Hindlimb muscle (tissue), 1 donor: ENCODE results near the gene S100A4. TPM values are rescaled to one million over a fixed set of nuclear protein-coding genes. Genes with fewer than 3 reads are reported as not detected.
"Not testable (repeated sequence)": the region's sequence is repeated elsewhere in the genome, so short reads cannot be mapped to it uniquely, and the experiment has no call there.

Experiments used
- DNase-seq: peaks from one replicate; pipeline ENCODE4 v3.0.0-alpha.2; 2013
- polyA plus RNA-seq: library from polyadenylated mRNA; unstranded; fragments of 120-200 nt; gene quantifications from one replicate; pipeline ENCODE4 v1.2.1, GENCODE V29; 2013; ENCODE audit not compliant: insufficient read length

S100A4 gene
- polyA plus RNA-seq: 193 TPM

DNA sequence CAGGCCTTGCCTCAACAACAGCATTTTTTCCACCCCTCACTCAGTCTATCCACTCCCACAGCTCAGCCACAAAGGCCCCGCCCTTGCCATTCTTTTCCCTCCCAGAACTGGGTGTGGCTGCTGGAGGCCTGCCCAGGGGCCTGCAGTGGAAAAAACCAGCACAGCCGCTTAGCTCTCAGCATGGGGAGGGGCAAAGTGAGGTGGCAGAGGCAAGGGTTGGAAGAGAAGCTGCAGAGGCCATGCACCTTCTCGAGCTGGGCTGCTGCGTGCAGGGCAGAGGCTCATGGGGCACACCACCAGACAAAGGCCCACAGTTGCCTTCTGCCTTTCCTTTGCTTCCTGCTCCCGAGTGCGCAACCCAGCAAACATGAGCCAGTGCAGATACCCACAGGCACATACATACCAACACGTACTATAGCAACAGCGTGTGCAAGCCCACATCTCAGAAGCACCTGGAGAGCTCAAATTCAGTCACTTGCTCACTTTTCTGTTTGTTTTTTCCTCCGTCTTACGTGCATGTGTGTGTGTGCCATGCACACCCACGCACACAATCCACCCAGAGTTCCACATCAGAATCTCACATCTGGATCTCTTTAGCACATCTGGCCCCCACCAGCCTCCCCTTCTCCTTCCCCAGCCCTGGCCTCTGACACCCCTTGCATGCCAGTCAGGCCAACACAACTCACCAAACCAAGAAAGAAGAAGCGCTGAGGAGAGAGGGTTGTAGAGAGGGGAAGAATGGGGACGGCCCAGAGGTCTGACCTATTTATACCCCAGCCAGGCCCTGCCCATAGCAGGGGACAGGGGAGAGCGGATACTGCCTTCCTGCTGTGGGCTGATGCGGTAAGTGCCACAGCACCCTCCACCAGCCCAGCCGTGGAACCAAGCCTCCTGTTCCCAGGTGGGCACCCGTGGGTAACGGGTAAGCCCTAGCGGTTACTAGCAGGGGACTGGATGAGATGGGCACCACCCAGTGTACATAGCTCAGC, at the start of gene S100A4:
Gene S100A4, minus strand, starts transcription at position 740 of the 989 bp plus-strand sequence. CDS start 1,012 bp downstream, outside the sequence.
- peak; percentile 90 for DNase-seq

GRCh38 chr1:153592748-153593147, 47.1 kb upstream of the S100A4 start:
- no peak for DNase-seq

DNA sequence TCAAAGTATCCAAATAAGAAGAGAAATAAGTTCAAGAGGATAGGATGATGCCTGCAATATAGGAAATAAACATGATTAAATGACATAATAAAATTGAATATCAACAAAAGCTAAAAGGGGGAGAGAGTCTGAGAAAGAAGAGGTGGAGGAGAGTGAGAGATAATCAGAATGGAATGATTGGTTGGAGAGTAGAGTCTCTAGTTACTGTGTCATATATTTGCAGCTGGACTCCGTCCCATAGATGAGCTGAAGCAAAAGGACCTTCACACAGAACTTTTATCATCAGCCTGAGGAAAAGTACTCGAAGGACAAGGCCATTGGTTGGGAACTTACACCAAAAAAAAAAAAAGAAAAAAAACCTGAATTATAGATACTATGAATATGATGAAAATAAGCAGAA, 42.9 kb upstream of the S100A4 start:
- DNase-seq: no peak

GRCh38 chr1:153588033-153588432, 42.4 kb upstream of the S100A4 start:
- not testable (repeated sequence) for DNase-seq

DNA sequence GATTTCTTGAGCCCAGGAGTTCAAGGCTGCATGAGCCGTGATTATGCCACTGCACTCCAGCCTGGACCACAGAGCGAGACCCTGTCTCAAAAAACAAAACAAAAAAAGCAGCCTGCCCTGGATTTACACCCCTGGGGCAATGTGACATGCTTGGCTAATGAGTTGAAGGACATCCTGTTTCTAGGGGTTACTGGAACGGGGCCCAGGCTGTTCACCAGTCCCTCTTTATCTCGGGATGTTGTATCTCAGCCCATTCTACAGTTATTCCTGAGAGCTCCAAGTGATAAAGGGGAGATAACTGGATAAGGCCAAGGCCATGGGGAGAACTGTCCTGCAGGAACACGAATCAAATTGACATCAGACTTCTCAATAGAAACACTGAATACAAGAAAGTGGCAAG, 41.7 kb upstream of the S100A4 start:
- no peak for DNase-seq

- DNase-seq: no peak
Measured at GRCh38 chr1:153586347-153586746, 40.7 kb upstream of the S100A4 start.

DNA sequence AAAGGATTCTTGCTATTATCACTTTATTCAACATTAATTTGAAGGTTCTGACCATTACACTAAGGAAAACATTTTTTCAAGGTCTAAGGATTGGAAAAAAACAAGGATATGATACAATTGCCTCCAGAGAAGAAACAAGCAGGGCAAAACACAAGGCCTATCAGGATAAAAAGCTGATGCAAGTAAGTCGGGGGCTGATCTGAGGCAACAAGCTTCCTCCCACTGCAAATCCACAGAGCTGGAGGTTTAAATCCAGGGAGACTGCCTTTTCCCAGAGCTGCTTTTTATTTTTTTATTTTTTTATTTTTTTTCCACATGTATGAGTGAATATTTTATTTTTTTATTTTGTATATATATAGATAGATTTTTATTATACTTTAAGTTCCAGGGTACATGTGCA, 39.4 kb upstream of the S100A4 start:
- no peak for DNase-seq

GRCh38 chr1:153583976-153584375, 38.4 kb upstream of the S100A4 start:
- no peak for DNase-seq

GRCh38 chr1:153583514-153583913, 37.9 kb upstream of the S100A4 start:
- DNase-seq: not testable (repeated sequence)

DNA sequence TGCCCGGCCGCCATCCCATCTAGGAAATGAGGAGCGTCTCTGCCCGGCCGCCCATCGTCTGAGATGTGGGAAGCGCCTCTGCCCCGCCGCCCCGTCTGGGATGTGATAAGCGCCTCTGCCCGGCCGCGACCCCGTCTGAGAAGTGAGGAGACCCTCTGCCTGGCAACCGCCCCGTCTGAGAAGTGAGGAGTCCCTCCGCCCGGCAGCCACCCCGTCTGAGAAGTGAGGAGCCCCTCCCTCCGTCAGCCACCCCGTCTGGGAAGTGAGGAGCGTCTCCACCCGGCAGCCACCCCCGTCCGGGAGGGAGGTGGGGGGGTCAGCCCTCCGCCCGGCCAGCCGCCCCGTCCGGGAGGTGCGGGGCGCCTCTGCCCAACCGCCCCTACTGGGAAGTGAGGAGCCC, 37.2 kb upstream of the S100A4 start:
- DNase-seq: not testable (repeated sequence)

DNA sequence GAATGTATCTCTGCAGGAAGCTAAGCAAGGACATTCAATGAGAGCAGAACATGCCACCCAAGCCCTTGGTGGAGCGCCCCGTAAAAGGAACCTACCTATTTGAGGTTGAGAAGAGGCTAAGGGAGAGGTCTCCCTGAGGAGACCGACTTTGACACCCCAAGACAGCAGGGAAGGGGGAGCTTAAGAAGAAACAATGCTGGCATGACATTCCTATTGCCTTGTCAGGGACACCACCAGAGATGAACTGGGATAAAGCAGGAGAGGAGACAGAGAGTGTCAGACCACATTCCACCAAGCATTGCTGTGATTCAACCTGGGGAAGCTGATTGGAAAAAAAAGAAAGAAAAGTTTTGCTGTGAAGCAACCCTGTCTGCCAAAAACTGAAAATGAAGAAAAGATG, 33.3 kb upstream of the S100A4 start:
- no peak for DNase-seq

DNA sequence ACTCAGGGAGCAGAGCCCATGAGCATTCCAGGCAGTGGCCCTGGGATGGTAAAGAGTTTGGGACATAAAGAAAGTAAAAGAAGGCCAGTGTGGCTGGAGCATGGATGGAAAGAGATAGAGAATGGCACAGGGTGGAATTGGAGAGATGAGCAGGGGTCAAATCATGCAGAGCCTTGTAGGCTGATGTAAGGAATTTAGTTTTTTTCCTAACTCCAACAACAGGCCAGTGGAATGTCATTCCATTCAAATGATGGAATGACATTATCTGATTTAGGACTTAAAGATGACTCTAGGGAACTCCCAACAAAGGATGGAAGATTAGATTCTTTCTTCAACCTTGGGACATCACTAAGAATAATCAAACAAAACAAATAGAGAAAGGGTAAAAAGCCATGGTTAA, 32.9 kb upstream of the S100A4 start:
- no peak for DNase-seq

- DNase-seq: no peak
Measured at GRCh38 chr1:153577624-153578051, 32.0 kb upstream of the S100A4 start.

DNA sequence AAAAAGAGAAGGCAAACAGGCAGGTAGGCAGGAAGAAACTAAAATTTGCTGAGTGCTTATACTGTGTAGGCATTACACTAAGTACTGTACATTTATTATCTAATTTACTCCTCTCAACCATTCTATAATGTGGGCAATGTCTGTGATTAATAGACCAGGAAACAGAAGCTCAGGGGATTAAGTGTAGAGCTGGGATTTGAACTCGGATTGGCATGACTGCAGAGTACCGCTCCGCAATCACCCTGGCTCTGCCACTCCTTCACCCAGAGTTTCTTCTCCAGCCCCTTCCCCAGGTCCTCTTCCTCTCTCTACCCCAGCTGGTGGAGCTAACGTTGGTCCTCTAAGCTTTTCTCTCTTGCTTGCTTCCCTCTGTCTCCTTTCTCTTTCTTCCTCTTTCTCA, 31.5 kb upstream of the S100A4 start:
- DNase-seq: no peak

DNA sequence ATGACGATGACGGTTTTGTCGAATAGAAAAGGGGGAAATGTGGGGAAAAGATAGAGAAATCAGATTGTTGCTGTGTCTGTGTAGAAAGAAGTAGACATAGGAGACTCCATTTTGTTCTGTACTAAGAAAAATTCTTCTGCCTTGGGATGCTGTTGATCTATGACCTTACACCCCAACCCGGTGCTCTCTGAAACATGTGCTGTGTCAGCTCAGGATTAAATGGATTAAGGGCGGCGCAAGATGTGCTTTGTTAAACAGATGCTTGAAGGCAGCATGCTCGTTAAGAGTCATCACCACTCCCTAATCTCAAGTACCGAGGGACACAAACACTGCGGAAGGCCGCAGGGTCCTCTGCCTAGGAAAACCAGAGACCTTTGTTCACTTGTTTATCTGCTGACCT, 29.9 kb upstream of the S100A4 start:
- DNase-seq: not testable (repeated sequence)

- DNase-seq: not testable (repeated sequence)
Measured at GRCh38 chr1:153575081-153575491, 29.5 kb upstream of the S100A4 start.

DNA sequence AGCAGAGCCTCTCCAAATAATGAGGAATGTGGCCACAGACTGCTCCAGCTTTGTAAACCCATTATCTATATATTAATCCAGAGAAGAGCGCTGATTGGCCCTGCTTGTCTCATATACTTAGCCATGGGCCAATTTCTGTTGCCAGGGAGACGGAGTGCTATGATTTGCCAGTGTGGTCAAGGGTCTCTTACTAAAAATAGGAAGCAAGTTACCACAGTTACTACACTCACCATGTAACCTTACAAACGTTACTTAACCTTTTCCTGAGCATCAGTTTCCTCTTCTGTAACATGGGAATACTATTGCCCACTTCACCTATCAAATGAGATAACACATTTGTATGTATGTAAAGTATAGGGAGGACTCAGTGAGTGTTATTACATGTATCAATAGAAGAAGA, 27.7 kb upstream of the S100A4 start:
- DNase-seq: no peak

DNA sequence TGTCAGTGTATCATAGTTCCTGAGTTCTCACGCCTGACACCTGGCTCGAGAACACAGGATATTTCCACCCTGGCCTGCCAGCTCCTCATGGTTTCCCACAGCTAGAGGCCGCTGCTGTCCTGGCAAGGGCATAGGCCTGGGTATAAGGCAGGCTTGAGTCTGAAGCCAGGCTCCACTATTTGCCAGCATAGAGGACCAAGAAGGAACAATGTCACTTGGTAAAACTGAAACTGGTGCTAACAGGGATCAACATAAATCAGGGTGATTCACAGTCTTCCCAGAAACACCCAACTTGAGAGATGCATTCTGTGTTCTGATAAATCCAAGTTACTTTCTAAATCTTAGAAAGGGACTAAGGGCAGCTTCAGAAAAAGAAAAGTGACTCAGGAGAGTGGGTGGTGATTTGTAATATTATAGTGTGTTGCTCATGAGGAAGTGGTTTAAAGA, 27.0 kb upstream of the S100A4 start:
- no peak for DNase-seq

GRCh38 chr1:153571706-153572105, 26.1 kb upstream of the S100A4 start:
- DNase-seq: no peak

- no peak for DNase-seq
Measured at GRCh38 chr1:153570874-153571273, 25.3 kb upstream of the S100A4 start.

GRCh38 chr1:153569465-153569864, 23.9 kb upstream of the S100A4 start:
- no peak for DNase-seq

DNA sequence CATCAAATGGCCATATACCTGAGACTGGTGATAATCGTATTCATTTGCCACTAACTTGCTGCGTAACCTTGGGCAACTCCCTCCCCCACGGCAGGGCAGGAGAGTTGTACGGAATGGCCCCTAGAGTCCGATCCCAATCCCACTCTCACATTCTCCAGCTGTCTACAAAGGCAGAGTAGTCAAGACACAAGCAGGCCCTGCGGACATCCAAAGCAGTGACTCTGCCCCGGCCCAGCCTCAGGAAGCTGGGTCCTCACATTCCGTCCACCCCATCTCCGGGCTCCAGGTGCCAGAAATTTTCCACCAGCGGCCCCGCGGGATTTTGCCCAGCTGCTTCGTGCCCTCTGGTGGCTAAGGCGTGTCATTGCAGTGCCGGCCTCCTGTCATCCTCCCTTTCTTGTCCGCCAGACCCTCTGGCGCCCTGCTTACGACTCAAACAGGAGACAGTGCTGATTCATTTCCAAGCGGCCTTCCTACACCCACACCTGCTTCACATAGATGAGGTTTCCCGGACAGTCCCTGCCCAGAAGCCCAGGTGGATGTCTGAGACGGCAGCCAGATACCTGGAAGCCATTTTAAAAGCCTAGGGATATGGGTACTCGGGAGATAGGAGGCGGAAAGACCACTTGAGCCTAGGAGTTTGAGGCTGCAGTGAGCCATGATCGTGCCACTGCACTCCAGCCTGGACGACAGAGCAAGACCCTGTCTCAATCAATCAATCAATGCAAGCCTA, 22.9 kb upstream of the S100A4 start:
- peak; percentile 87 for DNase-seq

DNA sequence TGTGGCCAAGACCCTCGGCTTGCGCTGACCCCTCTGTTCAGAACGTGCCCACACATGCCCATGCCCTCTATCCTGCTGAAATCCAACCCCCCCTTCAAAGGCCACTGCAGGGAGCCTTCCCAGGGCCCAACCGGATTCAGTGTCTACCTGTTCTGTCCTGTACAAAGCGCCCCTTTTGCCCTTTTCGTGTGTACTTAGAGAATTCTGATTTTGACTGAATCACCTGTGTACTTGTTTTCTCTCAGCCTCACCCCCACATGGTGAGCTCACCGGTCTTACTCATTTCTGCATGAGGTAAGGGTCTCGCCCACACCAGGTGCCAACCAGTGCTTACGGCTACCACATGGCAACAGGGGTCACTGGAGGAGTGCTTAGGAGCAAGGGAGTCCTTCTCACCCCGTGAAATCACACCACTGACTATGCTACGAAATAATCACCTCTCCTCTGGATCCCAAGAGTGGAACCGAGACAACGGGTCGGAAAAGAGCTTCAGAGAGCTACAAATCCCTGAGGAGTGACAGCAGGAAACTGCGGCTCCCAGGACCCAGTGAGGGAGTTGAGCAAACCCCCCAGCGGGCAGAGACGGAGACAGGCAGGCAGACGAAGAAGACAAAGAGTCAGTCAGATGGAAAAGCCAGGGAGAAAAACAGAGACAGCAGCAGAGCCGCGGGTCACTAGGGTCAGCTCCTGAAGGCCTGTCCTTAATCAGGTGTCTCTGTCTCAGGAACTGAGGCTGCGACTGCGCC, 22.2 kb upstream of the S100A4 start:
- no peak for DNase-seq
